ENCODE data around the gene UTS2R.

The UTS2R gene

DNA sequence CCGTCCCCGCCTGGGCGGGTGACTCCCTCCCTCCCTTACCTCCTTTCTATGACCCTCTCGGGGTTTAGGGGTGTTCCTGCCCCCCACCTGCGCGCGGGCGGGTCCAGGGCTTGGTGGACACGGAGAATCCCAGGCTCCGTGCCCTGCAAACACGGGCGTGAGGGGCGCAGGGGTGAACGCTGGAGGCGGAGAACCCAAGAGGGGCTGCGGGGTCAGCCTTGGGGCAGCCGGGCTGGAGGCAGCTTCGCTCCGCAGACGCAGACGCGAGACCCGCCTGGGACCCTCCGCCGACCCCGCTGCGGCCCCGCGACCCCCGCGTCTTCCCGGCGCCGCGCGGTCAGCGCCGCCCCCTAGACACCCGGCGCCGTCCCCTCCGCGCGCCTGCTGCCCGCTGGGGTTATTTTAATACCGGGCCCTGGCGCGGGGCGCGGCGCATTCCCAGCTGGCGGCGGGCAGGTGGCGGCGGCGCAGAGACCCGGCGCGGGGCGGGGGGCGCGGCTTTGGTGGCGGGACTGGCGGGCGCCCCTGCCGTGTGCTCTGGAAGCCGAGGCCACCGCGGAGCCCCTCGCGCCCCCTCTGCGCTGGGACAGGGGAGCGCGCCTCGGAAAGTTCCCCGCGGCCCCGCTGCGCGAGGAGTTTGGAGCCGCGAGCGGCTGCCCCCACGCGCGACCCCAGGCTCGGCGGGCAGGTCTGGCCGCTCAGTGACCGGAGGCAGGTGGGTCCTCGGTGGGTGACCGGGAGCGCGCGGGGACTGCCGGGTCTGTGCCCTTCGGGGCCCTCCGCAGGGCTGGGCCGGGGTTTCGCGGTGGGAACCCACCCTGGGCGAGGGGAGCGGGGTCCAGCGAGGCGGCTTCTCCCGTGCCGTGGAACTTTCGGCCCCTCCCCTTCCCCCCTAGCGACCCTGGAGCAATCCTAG lies at the start of gene UTS2R:
UTS2R (plus strand) TSS at position 433 of the 916 bp plus-strand sequence. CDS start 2,560 bp downstream, outside the sequence.
- no peak for DNase-seq

- DNase-seq: no peak
These were observed 49.6 kb upstream of the UTS2R start for GRCh38 chr17:82321947-82322466.

- no peak for DNase-seq
These were observed 48.8 kb upstream of the UTS2R start for GRCh38 chr17:82322526-82323453.

DNA sequence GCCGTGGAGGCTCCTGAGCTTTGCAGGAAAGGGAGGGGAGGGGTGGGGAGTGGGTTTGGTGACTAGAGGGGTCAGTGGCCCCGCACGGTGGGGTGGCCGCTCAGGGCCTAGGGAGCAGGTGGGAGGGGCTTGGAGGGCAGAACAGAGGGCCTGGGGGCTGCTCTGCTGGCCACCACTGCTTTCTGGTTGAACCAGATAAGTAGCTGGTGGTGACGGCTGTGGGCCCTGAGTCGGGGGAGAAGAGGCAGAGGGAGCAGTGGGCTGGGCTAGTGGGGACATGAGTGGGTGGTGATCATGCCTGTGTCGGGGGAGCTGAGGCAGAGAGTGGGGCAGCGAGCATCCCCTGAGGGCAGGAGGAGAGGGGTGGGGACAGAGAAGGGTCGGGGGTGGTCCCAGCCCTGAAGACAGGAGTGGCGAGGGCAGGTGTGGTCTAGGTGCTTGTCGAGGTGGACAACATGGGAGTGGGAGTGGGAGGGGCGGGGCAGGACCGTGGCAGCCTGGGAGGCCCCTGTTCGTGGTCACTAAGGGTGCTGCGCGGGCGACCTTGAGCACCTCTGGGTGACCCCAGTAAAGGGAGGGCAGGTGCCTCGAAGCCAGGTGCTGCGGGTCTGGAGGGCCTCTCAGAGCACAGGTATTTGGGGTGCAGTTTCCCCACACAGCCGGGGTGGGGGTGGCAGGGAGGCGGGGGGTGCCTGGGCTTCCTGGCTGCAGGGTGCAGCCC lies 47.9 kb upstream of the UTS2R start:
- DNase-seq: no peak

DNA sequence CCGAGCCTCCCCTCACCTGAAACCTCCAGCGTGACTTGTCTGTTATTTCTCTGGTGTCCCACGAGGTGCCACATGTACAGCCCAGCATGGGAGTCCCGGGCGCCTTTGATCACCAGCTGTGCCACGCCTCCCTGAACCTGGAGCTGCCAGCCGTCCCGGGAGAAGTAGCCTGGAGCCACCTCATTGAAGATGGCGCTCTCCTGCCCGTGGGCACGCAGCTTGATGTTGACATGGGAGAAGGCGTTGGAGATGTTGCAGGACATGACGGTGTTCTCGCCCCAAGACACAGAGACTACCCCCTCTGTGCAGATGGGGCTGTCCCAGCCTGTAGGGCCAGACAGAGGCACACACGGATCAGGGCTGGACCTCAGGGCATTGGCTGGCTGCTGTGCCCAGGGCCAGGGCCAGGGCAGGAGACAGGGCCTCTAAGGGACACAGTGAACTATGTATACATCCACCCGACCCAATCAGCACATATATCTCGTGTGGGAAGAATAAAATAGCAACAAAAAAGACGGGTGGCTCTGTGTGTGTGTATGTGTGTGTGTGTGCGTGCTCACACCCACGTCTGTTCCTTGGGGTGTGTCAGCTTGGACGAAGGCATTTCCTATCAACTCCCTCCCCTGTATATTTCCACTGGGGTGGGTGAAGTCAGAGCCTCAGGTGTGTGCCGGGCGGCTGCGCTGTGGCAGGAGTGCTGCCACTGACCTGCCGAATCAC lies 46.8 kb upstream of the UTS2R start:
- DNase-seq: no peak

- no peak for DNase-seq
These were observed 46.0 kb upstream of the UTS2R start for GRCh38 chr17:82325286-82326180.

- DNase-seq: no peak
These were observed 44.3 kb upstream of the UTS2R start for GRCh38 chr17:82327289-82327688.

DNA sequence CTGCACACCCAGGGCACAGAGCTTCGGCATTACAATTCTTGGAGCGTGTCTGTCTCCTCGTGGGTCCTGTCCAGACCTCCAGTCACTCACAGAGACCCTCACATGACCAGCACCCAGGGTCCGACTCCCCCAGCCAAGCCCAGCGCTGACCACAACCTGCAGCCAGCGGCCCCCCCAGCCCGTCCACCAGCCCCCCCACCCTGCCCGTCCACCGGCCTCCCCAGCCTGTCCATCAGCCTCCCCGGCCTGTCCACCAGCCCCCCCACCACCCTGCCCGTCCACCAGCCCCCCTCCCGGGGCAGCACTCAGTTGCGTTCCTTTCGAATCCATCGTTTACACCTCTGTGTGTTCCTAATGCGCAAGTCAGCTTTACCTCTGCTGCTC lies 43.8 kb upstream of the UTS2R start:
- DNase-seq: no peak

- no peak for DNase-seq
These were observed 43.2 kb upstream of the UTS2R start for GRCh38 chr17:82328141-82328993.

GRCh38 chr17:82328994-82329507 lies 42.5 kb upstream of the UTS2R start:
- no peak for DNase-seq

GRCh38 chr17:82329683-82330321 lies 41.8 kb upstream of the UTS2R start:
- no peak for DNase-seq

DNA sequence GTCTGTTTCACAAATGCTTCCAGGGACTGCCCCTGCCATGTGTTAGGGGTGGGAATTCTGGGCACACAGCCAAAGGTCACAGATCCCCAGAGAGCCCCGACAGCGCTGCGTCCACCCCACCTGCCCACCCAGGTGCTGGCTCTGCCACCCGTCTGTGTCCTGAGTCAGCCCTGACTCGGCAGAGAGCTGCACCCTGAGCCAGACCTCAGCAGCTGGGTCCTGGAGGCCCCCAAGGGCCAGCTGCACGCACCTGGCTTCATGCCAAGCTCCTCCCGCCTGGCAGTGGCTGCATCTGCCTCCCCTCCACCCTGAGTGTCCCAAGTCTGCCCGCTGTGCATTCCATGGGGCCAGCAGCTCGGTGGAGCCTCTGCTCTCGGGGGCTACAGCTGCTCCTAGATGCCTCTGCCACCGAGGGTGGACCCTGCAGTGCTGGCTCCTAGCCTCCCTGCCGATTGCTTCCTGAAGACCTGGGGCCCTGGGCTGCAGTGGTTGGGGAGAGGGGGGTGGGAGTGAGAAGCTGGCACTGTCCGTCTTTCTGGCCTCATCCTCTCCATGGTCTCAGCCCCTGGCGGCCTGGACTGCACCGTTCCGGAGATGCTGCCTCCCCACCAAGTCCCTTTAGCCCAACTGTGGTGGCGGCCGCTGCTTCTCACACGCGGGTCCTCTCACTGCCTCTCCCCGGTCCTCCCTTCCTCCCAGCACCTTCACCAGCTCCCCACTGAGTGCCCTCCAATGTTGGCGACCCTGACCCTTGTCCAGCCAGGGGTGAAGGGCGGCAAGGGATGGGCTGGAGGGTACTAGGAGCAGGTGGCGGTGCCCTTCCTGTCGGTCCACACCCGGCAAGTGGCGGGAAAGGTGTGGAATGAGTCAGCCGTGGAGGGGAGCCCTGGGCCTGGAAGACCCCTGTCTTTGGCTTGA lies 41.0 kb upstream of the UTS2R start:
- DNase-seq: no peak

DNA sequence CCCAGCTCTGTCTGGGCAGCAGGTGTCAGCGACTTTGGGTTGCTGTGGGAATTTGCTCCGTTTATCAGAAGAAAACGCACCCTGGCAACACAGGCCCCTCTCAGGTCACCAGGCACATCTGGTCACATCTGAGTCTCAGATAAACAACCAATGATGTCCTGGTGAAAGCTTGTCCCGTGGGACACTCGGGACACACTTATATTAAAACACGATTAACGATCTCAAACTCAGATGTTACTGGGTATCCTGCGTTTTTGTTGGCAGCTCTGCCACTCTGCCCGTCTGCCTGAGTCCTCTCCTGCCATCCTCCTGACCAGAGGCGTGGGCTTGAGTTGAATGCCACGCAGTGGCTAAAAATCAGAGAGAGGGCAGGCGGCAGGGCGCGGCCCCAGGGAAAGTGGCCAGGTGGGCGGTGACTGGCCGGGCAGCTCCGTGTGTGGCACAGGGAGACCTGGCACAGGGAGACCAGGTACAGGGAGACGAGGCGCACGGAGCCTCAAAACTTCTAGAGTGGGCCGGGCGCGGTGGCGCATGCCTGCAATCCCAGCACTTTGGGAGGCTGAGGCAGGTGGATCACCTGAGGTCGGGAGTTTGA lies 40.1 kb upstream of the UTS2R start:
- DNase-seq: no peak

DNA sequence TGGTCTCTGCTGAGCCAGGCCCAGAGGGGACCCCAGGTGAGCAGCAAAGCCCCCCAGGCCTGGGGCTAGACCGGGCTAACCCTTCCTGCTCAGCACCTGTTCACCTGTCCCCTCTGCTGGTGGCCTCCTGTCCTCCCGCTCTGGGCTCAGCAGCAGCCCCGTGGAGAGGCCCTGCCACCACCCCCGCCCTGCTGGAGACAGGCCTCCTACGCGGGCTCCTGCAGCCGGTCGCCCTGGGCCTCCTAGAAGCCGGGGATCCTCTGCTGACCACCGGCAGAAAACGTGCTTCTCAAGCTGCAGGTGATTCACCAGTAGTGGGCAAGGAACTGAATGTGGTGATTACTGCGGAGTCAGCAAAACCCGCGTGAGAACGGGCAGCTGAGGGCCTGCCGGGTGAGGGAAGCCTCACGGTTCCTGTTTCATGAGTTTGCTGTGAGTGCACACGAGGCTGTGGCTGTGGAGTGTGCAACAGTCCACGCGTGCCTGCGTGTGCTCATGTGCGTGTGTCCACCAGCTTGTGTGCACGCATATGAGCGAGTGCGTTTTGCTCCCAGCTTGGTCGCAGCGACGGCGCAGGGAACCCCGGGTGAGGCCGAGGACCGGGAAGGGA lies 38.8 kb upstream of the UTS2R start:
- no peak for DNase-seq

DNA sequence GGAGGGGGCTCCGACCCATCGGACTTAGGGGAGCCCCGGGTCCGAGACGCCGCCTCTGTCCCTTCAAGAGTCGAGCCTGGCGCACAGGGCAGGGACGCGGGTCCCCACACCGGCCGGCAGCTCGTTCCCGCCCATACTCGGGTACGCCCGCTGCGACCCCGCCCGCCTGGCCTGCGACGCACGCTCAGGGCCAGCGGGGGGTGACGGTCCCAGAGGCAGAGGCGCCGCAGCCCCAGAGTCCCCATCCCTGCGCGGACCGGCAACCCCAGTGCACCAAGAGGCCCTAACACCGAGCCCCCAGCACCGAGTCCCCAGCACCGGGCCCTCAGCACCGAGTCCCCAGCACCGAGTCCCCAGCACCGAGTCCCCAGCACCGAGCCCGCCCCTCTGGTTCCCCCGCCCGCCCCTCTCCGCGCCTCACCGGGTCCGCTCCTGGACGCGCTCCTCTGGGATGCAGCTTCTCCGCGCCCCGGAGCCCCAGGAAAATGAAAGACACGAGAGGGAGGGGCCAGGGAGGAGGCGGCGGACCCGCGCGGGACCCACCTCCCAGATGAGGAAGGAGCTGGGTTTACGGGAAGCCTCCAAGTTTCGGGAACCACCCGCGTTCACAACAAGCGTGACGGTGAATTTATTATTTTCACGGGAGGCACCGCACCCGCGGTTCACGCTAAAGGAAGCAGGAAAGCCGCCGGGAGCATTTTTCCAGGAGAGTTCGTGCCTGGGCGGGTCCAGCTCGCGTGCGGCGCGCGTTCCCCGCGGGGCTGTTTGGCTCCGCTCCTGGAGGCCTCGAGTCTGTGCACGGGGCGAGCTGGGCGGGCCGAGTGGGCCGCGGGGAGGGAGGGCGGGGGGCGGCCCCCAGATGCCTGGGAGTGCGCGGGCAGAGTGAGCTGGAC lies 38.0 kb upstream of the UTS2R start, which contains the start of gene SECTM1:
SECTM1 (minus strand) TSS at position 488 of the 893 bp plus-strand sequence. CDS start 6,526 bp downstream, outside the sequence.
- DNase-seq: no peak

DNA sequence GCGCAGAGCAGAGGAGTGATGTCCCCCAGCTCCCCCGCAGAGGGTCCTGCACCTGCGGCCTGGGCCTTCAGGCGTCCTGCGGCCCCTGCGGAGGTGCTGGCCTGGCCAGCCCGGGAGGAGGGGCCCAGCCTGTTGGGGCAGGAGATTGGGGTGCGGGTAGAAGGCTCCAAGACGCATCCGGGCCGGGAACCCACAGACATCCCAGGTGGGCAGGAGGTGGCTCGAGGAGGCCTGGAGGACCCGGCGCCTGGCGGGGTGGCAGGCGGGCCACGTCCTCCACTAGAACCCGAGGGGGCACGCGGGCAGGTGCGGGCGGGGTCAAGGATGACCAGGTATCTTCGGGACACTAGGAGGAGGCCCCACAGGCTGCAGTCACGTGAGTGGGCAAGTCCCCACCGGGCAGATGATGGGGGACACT lies 37.4 kb upstream of the UTS2R start:
- no peak for DNase-seq

Data from activated naive CD4-positive, alpha-beta T cell (primary cell).